PC-3 (cell line): Measurements from ENCODE around the gene CTAGE8.
"Not testable (repeated sequence)": the region's sequence is repeated elsewhere in the genome, so short reads cannot be mapped to it uniquely, and the experiment has no call there.

Experiments used
- CTCF ChIP-seq: fragments of 300-600 bp; sonication (generic); conservative IDR thresholded peaks from 2 replicates; pipeline ENCODE4 v1.5.1; 2017; ENCODE audit warnings: antibody characterized with exemption, low read depth, mild to moderate bottlenecking, low read length
- EZH2phosphoT487 ChIP-seq: fragments of 300-600 bp; sonication (generic); IDR thresholded peaks from 2 replicates; pipeline ENCODE4 v1.6.1; 2018; ENCODE audit warnings: mild to moderate bottlenecking, antibody characterized with exemption, low read length, borderline replicate concordance

GRCh38 chr7:144283716-144284115, 14.6 kb upstream of the CTAGE8 start:
- not testable (repeated sequence) for TF ChIP-seq EZH2phosphoT487, CTCF
